Loucy (cell line): Measurements from ENCODE around the gene PDE11A.

Experiments
- H2AFZ ChIP-seq: fragments of 200-600 bp; sonication (generic); 2 replicates; pipeline ENCODE4 v1.6.0; 2016; ENCODE audit warnings: antibody characterized with exemption, mild to moderate bottlenecking, low read length, moderate library complexity
- H3F3A ChIP-seq: fragments of 200-600 bp; 2 replicates; pipeline ENCODE4 v1.6.0; 2016; ENCODE audit warnings: antibody characterized with exemption, low read depth, mild to moderate bottlenecking
- H3K27me3 ChIP-seq: fragments of 200-600 bp; sonication (generic); 2 replicates; pipeline ENCODE4 v1.6.1; 2014; ENCODE audit warnings: low read length, mild to moderate bottlenecking; ENCODE audit not compliant: insufficient read depth, poor library complexity, severe bottlenecking
- H3K36me3 ChIP-seq: fragments of 200-600 bp; sonication (generic); 2 replicates; pipeline ENCODE4 v1.6.1; 2016; ENCODE audit warnings: low read length; ENCODE audit not compliant: insufficient read depth
- H3K4me1 ChIP-seq: fragments of 200-600 bp; sonication (generic); 2 replicates; pipeline ENCODE4 v1.5.1; 2014; ENCODE audit warnings: low read length, mild to moderate bottlenecking; ENCODE audit not compliant: insufficient read depth, poor library complexity, severe bottlenecking
- H3K4me2 ChIP-seq: fragments of 200-600 bp; sonication (generic); 2 replicates; pipeline ENCODE4 v1.6.0; 2014; ENCODE audit warnings: antibody characterized with exemption, low read length, low read depth, mild to moderate bottlenecking; ENCODE audit not compliant: poor library complexity, severe bottlenecking
- H3K4me3 ChIP-seq: fragments of 200-600 bp; sonication (generic); 2 replicates; pipeline ENCODE4 v1.5.1; 2014; ENCODE audit warnings: low read length, mild to moderate bottlenecking, mixed read lengths; ENCODE audit not compliant: poor library complexity, severe bottlenecking
- H3K79me2 ChIP-seq: fragments of 200-600 bp; sonication (generic); 2 replicates; pipeline ENCODE4 v1.6.1; 2014; ENCODE audit warnings: low read length; ENCODE audit not compliant: insufficient read depth
- H3K9ac ChIP-seq: fragments of 200-600 bp; sonication (generic); 2 replicates; pipeline ENCODE4 v1.6.0; 2014; ENCODE audit warnings: mild to moderate bottlenecking, low read depth, low read length, moderate library complexity; ENCODE audit not compliant: poor library complexity, severe bottlenecking
- H3K9me2 ChIP-seq: fragments of 200-600 bp; sonication (generic); replicated peaks from 2 replicates; pipeline ENCODE4 v1.6.1; 2016; ENCODE audit warnings: low read depth, low read length, mixed read lengths
- H3K9me3 ChIP-seq: fragments of 200-600 bp; sonication (generic); 2 replicates; pipeline ENCODE4 v1.6.1; 2014; ENCODE audit warnings: mild to moderate bottlenecking, antibody characterized with exemption, low read length, low read depth; ENCODE audit not compliant: insufficient read depth
- H4K20me1 ChIP-seq: fragments of 200-600 bp; sonication (generic); 2 replicates; pipeline ENCODE4 v1.6.0; 2014; ENCODE audit warnings: antibody characterized with exemption, low read length, mild to moderate bottlenecking; ENCODE audit not compliant: insufficient read depth, poor library complexity, severe bottlenecking
- CTCF ChIP-seq: fragments of 200-600 bp; sonication (generic); conservative IDR thresholded peaks from 2 replicates; pipeline ENCODE4 v1.5.1; 2014; ENCODE audit warnings: mild to moderate bottlenecking, antibody characterized with exemption, low read length
- EZH2phosphoT487 ChIP-seq: fragments of 200-600 bp; IDR thresholded peaks from 2 replicates; pipeline ENCODE4 v1.6.1; 2018; ENCODE audit warnings: antibody characterized with exemption, mild to moderate bottlenecking, moderate library complexity, borderline replicate concordance

Gene PDE11A

GRCh38 chr2:177593402-177593801 lies 479.2 kb downstream of the PDE11A start:
- Histone ChIP-seq H2AFZ (no peak overlapping the region), H3K9ac (no peak overlapping the region), H3K9me3 (no peaks in the 10 kb centered on the region), H3K27me3 (no peaks in the 10 kb centered on the region), H3K9me2 (no peaks in the 10 kb centered on the region), H3K4me2 (no peak overlapping the region), H3K4me3 (no peak overlapping the region), H3K36me3 (no peaks in the 10 kb centered on the region), H3K4me1 (no peaks in the 10 kb centered on the region), H3K79me2 (no peaks in the 10 kb centered on the region), H3F3A (no peaks in the 10 kb centered on the region), H4K20me1 (no peaks in the 10 kb centered on the region)
- no peak for TF ChIP-seq CTCF
- no peak for TF ChIP-seq EZH2phosphoT487

DNA sequence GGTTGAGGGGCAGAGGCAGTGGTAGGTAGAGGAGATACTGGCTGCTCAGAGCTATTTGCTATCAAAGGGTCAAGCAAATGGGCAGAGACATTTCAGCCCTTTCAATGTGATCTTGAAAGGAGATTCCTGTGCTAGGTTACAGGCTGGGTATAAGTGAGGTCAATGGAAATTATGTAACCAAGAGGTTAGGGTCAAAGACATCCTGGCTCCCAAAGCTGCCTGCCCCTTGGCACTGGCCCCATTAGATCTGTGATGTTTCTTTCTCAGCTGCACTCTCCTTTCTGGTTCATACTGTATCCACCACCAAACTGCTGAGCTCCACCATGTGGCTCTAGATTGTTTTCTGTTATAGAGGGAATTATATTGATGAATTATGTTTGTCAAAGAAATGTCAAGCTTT lies 479.6 kb downstream of the PDE11A start:
- no peak overlapping the region for H3K4me3 ChIP-seq
- H3K27me3 ChIP-seq = no peaks in the 10 kb centered on the region
- H3F3A ChIP-seq = no peaks in the 10 kb centered on the region
- H3K4me2 ChIP-seq = no peak overlapping the region
- H3K79me2 ChIP-seq = no peaks in the 10 kb centered on the region
- H3K4me1 ChIP-seq = no peaks in the 10 kb centered on the region
- no peaks in the 10 kb centered on the region for H3K9me2 ChIP-seq
- H3K36me3 ChIP-seq = no peaks in the 10 kb centered on the region
- H3K9me3 ChIP-seq = no peaks in the 10 kb centered on the region
- no peak overlapping the region for H3K9ac ChIP-seq
- H2AFZ ChIP-seq = no peak overlapping the region
- H4K20me1 ChIP-seq = no peaks in the 10 kb centered on the region
- no peak for TF ChIP-seq EZH2phosphoT487
- TF ChIP-seq CTCF = no peak

DNA sequence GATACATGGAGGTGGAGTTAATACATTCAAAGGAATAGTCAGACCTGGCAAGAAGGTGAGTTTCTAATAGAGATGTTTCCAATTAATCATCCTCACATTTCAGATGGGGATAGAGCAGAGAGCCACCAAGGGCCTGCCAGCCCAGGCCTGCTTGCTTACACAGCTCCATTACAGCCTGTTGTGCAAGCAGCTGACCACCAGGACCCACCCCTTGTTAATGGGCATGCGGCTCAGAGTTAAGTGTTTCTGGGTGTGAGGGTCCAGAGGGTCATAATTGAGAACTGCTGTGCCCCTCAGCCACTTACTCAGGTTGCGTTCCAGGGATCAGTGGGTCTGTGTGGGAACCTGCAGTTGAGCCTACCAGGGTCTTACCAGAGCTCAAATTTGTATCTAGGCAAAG lies 480.2 kb downstream of the PDE11A start:
- Histone ChIP-seq H3K79me2 (no peaks in the 10 kb centered on the region), H2AFZ (no peak overlapping the region)
- TF ChIP-seq EZH2phosphoT487 (no peak), CTCF (no peak)

More for the DNA sequence above, 480.2 kb downstream of the PDE11A start:
- H4K20me1 ChIP-seq = no peaks in the 10 kb centered on the region
- H3K4me2 ChIP-seq = no peak overlapping the region
- no peak overlapping the region for H3K9ac ChIP-seq
- H3K4me3 ChIP-seq = no peak overlapping the region
- H3F3A ChIP-seq = no peaks in the 10 kb centered on the region
- H3K4me1 ChIP-seq = no peaks in the 10 kb centered on the region
- no peaks in the 10 kb centered on the region for H3K36me3 ChIP-seq
- no peaks in the 10 kb centered on the region for H3K9me3 ChIP-seq
- no peaks in the 10 kb centered on the region for H3K27me3 ChIP-seq
- no peaks in the 10 kb centered on the region for H3K9me2 ChIP-seq
